CD4-positive, alpha-beta T cell (primary cell): ENCODE results near the gene BICC1. TPM values are rescaled to one million over a fixed set of nuclear protein-coding genes. Genes with fewer than 3 reads are reported as not detected.

ENCODE experiments used
- ATAC-seq: fragments of 200-7000 bp; cut with Tn5 transposase; one replicate; pipeline ENCODE4 v1.10.0; 2022; ENCODE audit warnings: mild to moderate bottlenecking; ENCODE audit not compliant: poor library complexity
- CTCF ChIA-PET: fragments of 350-600 bp; sonication (Branson Sonifier 250); formaldehyde crosslinking; loops from one replicate; lab custom pipeline; 2021; ENCODE audit warnings: antibody characterized with exemption, inconsistent platforms; lab: Charles Lee
- POLR2A ChIA-PET: fragments of 350-600 bp; sonication (Branson Sonifier 250); formaldehyde crosslinking; loops from one replicate; lab custom pipeline; 2021; ENCODE audit warnings: antibody characterized with exemption, inconsistent platforms; lab: Charles Lee
- DNase-seq, 14 experiments: peaks; one replicate each; pipeline ENCODE4 v3.0.0-alpha.2; 2013 to 2020; ENCODE audit warnings: mixed read lengths in 2 of 14
- H3K27ac ChIP-seq, 2 donors: one replicate each; pipeline versions ENCODE4 v1.5.1 to v1.7.0; 2013; ENCODE audit warnings: low read length in 2 of 2, low read depth in 1 of 2, mild to moderate bottlenecking in 1 of 2
- H3K27me3 ChIP-seq, 2 experiments: 1 replicate in 1 of 2; 2 replicates in 1 of 2; pipeline versions ENCODE4 v1.6.1 to v1.7.0; 2013; ENCODE audit warnings: low read length in 2 of 2, control low read depth in 1 of 2, mild to moderate bottlenecking in 1 of 2, moderate library complexity in 1 of 2; ENCODE audit not compliant: insufficient read depth in 2 of 2, control insufficient read depth in 1 of 2
- H3K36me3 ChIP-seq: one replicate; pipeline ENCODE4 v1.6.1; 2013; ENCODE audit warnings: low read length, control low read depth; ENCODE audit not compliant: insufficient read depth
- H3K4me1 ChIP-seq: one replicate; pipeline ENCODE4 v1.6.1; 2013; ENCODE audit warnings: low read length, control low read depth; ENCODE audit not compliant: insufficient read depth
- H3K4me3 ChIP-seq: one replicate; pipeline ENCODE4 v1.5.1; 2013; ENCODE audit warnings: mild to moderate bottlenecking, low read length, moderate library complexity
- H3K9me3 ChIP-seq, 2 experiments: 1 replicate in 1 of 2; 2 replicates in 1 of 2; pipeline versions ENCODE4 v1.6.1 to v1.7.0; 2013; ENCODE audit warnings: low read length in 2 of 2, mild to moderate bottlenecking in 2 of 2, control low read depth in 1 of 2, moderate library complexity in 1 of 2; ENCODE audit not compliant: control insufficient read depth in 1 of 2, insufficient read depth in 1 of 2
- H3K27ac Mint-ChIP-seq: one replicate; pipeline ENCODE4 v1.8.0; 2020; ENCODE audit warnings: mixed read lengths
- H3K27me3 Mint-ChIP-seq: one replicate; pipeline ENCODE4 v1.8.0; 2021; ENCODE audit warnings: mixed read lengths
- H3K36me3 Mint-ChIP-seq: one replicate; pipeline ENCODE4 v1.8.0; 2021; ENCODE audit warnings: low read depth, mixed read lengths
- H3K4me1 Mint-ChIP-seq: one replicate; pipeline ENCODE4 v1.8.0; 2021; ENCODE audit warnings: low read depth, mixed read lengths
- H3K4me3 Mint-ChIP-seq: one replicate; pipeline ENCODE4 v1.8.0; 2020; ENCODE audit warnings: mild to moderate bottlenecking, mixed read lengths
- H3K9me3 Mint-ChIP-seq: one replicate; pipeline ENCODE4 v1.8.0; 2020; ENCODE audit warnings: mixed read lengths
- CTCF ChIP-seq: fragments of 200-600 bp; IDR thresholded peaks from one replicate; pipeline ENCODE4 v1.8.0; 2022; ENCODE audit warnings: antibody characterized with exemption, mild to moderate bottlenecking
- intact Hi-C, 2 experiments: fragments of 100-400 bp; cut with DNase I in 1 of 2; cut with micrococcal nuclease in 1 of 2; formaldehyde crosslinking; loops; one replicate each; pipeline versions ENCODE4 v1.15.1 to v1.9.0; 2023 to 2025; cut with DNase I, micrococcal nuclease
- total RNA-seq, 174 experiments: library from RNA in 2 of 174; stranded (reverse) in 2 of 174; gene quantifications; one replicate each; pipeline ENCODE4 v1.2.3 and lab custom pipeline; 2021 to 2026

Gene BICC1
- total RNA-seq, 2 experiments from 2014 or later = not detected

DNA sequence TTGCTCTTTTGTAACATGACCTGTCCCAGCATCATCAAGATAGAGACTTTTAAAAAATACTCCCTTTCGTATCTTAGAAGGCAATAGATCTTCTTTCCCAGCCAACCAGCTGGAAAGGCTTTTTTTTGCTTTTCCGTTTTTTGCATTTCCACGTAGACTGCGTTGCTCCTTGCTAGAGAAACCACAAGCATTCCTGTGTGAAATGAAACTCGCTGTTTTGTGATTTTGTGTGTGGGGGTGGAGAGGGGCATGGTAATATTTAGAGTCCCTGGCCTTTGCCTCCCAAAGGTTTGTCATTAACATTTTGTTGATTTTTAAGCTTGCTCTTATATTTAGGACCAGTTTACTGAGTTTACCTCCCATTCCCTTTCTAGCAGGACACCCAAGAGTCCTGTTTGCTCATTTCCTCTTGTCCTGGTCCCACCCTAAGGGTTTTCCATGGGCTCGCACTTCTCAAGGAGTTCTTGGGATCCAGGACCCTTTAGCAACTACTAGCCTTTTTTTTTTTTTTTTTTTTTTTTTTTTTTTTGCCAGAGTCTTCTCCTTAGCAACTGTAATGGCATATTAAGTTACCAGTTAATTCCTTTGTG lies 243.6 kb downstream of the BICC1 start:
- ChIA-PET CTCF (no interaction called here), POLR2A (no interaction called here)
- intact Hi-C loops = no loop called here
- DNase-seq (no peak), ATAC-seq (no peak)
- no peaks in the 10 kb centered on the region for H3K36me3 ChIP-seq
- H3K27ac ChIP-seq = no peak overlapping the region
- Mint-ChIP-seq H3K9me3 (no peaks in the 10 kb centered on the region), H3K27me3 (peaks cover 15% of the 10 kb centered on the region), H3K4me3 (no peak overlapping the region), H3K4me1 (no peaks in the 10 kb centered on the region), H3K27ac (no peak overlapping the region), H3K36me3 (no peaks in the 10 kb centered on the region)
- H3K27me3 ChIP-seq = no peaks in the 10 kb centered on the region
- no peak overlapping the region for H3K4me3 ChIP-seq
- TF ChIP-seq CTCF = no peak
- H3K4me1 ChIP-seq = no peaks in the 10 kb centered on the region
- no peaks in the 10 kb centered on the region for H3K9me3 ChIP-seq

DNA sequence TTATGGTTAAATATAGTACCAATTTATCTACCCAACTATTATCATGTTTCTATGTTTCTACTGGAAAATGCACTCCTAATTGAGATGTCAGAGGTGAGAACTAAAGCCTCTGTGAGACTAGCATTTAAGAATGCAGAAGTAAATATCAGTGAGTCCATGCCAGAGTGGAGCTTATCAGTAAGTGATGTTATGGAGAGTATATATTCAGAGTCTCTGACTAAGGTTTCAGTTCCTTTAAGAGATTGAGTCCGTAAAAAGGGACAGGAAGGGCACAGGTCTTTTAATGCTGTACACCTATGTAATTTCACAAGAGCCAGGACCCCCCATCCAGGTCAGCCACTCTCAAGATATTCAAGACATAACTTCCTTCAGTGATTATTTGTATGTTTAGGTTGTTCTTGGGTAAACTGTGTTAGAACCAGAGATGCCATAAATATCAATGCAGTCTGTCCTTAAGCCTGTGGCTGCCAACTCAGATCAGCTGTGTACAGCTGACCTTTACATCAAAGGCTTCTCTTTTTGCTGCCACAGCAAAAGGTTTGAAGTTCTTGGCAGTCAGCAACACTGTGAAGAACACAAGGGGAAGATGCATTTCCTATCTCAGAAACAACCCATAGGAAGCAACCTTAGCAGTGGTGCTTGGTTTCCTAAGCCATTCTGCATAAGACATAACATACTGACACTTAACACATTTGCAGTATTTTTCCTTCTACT lies 244.8 kb downstream of the BICC1 start:
- no peak for ATAC-seq
- CTCF ChIA-PET = interaction anchor here (0.6 kb wide), 1 partner anchor 348 kb away, joined by 3 read pairs; no protein-coding TSS in a partner anchor
- POLR2A ChIA-PET = no interaction called here
- no peak overlapping the region for H3K4me3 Mint-ChIP-seq
- no peak for TF ChIP-seq CTCF
- no peaks in the 10 kb centered on the region for H3K36me3 Mint-ChIP-seq
- H3K4me1 ChIP-seq = no peaks in the 10 kb centered on the region
- no peaks in the 10 kb centered on the region for H3K4me1 Mint-ChIP-seq
- no peak overlapping the region for H3K4me3 ChIP-seq
- intact Hi-C loops = no loop called here
- H3K9me3 Mint-ChIP-seq = no peaks in the 10 kb centered on the region
- no peak overlapping the region for H3K27ac Mint-ChIP-seq
- DNase-seq = no peak
- peaks cover 15% of the 10 kb centered on the region for H3K27me3 Mint-ChIP-seq
- no peaks in the 10 kb centered on the region for H3K9me3 ChIP-seq
- H3K27ac ChIP-seq = no peak overlapping the region
- H3K36me3 ChIP-seq = no peaks in the 10 kb centered on the region
- no peaks in the 10 kb centered on the region for H3K27me3 ChIP-seq

- no peak overlapping the region for H3K27ac ChIP-seq
- DNase-seq (no peak), ATAC-seq (no peak)
- intact Hi-C loops = no loop called here
- Mint-ChIP-seq H3K4me3 (no peak overlapping the region), H3K4me1 (no peaks in the 10 kb centered on the region), H3K27me3 (peaks cover 15% of the 10 kb centered on the region), H3K36me3 (no peaks in the 10 kb centered on the region), H3K27ac (no peak overlapping the region), H3K9me3 (no peaks in the 10 kb centered on the region)
- no peaks in the 10 kb centered on the region for H3K4me1 ChIP-seq
- no peak overlapping the region for H3K4me3 ChIP-seq
- ChIA-PET POLR2A (no interaction called here), CTCF (no interaction called here)
- H3K9me3 ChIP-seq = no peaks in the 10 kb centered on the region
- no peaks in the 10 kb centered on the region for H3K27me3 ChIP-seq
- no peaks in the 10 kb centered on the region for H3K36me3 ChIP-seq
- no peak for TF ChIP-seq CTCF
These were observed 245.6 kb downstream of the BICC1 start for GRCh38 chr10:58758321-58758720.
